Activated naive CD8-positive, alpha-beta T cell (primary cell): Measurements from ENCODE around the gene STC2.

Experiments
- H3K27ac Mint-ChIP-seq: one replicate; pipeline ENCODE4 v1.8.0; 2021; ENCODE audit warnings: mixed read lengths
- H3K27me3 Mint-ChIP-seq: one replicate; pipeline ENCODE4 v1.8.0; 2021; ENCODE audit warnings: mixed read lengths
- H3K36me3 Mint-ChIP-seq: one replicate; pipeline ENCODE4 v1.8.0; 2021; ENCODE audit warnings: mixed read lengths
- H3K4me1 Mint-ChIP-seq: one replicate; pipeline ENCODE4 v1.8.0; 2021; ENCODE audit warnings: low read depth, mixed read lengths
- H3K4me3 Mint-ChIP-seq: one replicate; pipeline ENCODE4 v1.8.0; 2021; ENCODE audit warnings: mild to moderate bottlenecking, mixed read lengths
- H3K9me3 Mint-ChIP-seq: one replicate; pipeline ENCODE4 v1.8.0; 2021; ENCODE audit warnings: low read depth, mixed read lengths

STC2 gene

DNA sequence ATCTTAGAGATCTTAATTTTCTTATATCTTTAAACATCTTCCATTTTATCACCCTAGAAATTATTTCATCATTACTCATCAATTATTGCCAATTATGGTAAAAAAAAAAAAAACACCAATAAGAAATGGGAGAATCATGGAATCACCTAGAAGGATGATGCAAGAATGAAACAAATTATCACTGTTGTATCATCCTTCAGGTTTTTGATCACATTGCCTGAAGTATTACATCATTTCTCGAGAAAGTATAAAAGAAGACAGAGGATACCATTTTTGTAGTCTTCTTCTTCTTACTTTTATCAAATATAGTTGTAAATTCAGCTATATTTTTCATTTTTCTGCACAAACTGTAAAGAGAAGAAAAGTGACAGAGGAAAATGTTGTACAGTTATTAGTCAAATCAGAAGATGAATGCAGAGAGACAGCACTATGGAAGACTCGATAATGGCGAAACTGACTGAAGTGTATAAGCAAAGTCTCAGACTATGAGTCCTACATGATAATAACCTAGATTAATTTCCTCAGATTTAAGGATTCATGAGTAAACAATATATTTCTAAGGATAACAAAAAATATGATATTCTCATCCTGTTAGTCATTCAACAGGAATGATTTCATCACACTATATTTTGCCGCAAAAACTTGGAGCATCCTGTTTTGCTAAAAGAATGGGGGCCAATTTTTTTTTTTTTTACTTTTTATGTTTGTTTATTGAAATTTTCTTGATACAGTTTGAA, 5.9 kb upstream of the STC2 start:
- Mint-ChIP-seq H3K27ac (no peak overlapping the region), H3K4me3 (no peak overlapping the region), H3K9me3 (no peaks in the 10 kb centered on the region), H3K36me3 (no peaks in the 10 kb centered on the region), H3K4me1 (peaks cover 10% of the 10 kb centered on the region), H3K27me3 (peaks cover 20% of the 10 kb centered on the region)

DNA sequence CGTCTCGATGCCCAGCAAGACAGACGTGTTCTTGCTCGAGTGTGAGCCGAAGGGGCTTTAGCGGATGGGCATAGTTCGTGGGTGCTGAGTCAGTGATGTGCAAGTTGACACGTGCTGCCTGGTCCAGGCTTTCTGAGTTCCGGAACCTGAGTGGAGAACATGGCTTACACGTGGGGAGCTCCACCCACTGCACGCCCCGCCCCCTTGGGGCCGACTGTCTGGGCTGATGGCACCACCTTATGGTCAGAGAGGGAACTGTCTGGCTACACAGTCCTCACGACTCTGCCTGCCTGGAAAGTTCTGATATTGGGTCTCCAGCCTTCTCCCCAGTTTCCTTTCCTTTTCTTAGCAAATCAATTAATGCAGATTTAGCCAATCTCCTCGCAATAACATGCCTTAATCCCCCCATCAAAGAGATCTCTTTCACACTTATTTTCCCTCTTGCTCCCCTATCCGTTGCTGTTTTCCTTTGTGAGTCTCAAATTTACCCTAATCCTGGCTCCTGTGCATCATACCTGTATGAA, 3.8 kb upstream of the STC2 start:
- peaks cover 22% of the 10 kb centered on the region for H3K4me1 Mint-ChIP-seq
- H3K27me3 Mint-ChIP-seq: peaks cover 28% of the 10 kb centered on the region
- H3K9me3 Mint-ChIP-seq: no peaks in the 10 kb centered on the region
- no peaks in the 10 kb centered on the region for H3K36me3 Mint-ChIP-seq
- H3K4me3 Mint-ChIP-seq: no peak overlapping the region
- no peak overlapping the region for H3K27ac Mint-ChIP-seq

DNA sequence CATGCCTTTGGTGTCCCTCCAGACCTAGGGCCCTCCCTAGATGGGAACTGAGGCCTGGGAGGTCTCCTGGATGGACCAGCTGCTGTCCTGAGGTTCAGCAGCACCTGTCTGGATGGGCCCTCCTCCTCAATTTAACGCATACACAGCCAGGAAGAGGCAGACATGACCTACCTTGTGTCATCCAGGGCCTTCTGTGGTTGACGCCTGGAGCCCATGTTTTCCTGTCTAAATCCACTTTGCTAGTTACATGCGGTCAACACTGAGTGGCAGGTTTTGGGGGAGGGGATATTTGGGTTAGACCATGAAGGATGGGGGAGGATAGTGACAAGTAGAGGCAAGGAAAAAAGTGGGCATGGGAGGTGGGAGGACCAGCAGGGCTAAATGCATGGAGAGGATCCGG, 3.1 kb upstream of the STC2 start:
- Mint-ChIP-seq H3K4me3 (no peak overlapping the region), H3K9me3 (no peaks in the 10 kb centered on the region), H3K27ac (no peak overlapping the region), H3K27me3 (peaks cover 33% of the 10 kb centered on the region), H3K36me3 (no peaks in the 10 kb centered on the region), H3K4me1 (peaks cover 28% of the 10 kb centered on the region)

DNA sequence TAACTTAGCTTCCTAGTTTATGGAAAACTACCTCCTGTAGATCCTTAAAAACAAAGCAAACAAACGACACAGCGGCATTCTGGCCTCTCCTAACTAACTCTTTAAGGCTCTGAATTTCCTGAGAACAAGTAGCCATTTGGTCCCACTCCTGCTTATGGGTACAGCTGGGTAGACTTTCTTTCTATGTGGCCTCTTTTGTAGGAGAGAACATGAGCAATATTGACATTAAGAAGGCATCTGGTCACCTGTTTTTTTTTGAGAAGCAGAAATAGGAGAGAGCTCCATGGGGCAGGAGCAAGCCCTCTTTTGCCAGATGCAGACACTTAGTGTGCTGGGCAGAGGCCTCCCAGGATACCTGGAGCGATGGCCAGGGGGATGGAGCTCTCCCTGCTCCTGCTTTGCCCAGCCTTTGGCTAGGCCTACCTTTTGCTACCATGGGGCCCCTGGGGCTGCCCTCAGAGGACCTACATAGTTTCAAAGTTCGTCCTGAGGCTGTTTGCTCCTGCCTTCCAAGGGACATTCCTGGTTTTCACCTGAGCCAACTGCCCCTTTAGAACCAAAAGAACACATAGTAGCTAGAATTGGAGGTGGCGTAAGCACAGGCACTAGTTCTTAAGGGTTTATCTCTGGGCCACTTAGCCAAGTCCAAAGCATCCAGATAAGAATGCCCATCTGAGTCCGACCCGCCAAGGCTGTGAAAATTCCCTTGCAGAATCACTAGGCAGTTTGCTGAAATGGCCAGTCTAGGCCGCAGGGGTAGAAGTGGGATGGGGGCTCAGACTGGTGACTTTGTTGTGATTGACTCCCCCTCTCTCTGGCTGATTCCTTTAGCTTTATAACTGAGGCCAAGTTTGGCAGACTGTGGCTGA, 2.4 kb upstream of the STC2 start:
- H3K27me3 Mint-ChIP-seq: peaks cover 37% of the 10 kb centered on the region
- H3K27ac Mint-ChIP-seq: no peak overlapping the region
- H3K9me3 Mint-ChIP-seq: no peaks in the 10 kb centered on the region
- peak overlapping the region; percentile 59 for H3K4me3 Mint-ChIP-seq
- H3K36me3 Mint-ChIP-seq: no peaks in the 10 kb centered on the region
- peaks cover 30% of the 10 kb centered on the region for H3K4me1 Mint-ChIP-seq

DNA sequence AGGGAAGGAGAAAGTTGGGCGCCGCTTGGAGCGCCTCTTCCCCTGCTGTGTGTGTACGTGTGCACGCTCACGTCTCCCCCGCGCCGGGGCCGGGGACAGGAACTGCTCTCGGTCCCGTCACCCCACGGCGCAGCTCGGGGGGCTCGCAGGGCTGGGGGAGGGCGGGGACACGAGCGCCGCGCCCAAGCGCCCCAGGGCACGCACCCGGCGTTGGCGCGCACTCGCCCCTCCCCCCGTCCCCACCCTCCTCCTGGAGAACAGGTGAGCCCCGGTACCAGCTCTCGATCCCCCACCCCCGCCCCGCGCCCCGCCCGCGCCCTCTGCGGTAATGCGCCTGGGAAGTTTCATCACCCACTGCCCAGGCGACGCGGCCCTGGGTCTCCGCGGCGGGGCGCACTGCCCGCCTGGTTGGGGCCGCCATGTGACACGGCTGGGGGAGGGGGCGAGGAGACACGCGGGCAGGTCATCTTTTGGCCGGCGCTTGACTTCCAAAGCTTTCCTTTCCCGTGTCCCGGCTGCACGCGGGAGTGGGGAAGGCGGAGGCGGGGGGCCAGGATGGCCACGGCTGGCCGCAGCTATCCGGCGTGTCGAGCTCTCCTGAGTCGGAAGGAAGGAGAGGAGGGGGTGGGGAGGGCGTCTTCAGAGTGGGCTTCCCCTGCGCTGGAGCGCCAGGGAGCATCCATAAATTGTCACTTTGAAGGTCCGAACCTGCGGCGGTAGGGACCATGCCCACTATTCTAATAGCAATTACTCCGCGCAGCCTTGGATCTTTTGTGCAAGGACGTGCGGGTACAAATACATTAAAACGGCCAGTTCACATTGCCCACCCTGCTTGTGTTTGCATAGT, 1.5 kb upstream of the STC2 start:
- H3K27me3 Mint-ChIP-seq: peaks cover 45% of the 10 kb centered on the region
- no peak overlapping the region for H3K27ac Mint-ChIP-seq
- H3K9me3 Mint-ChIP-seq: no peaks in the 10 kb centered on the region
- no peaks in the 10 kb centered on the region for H3K36me3 Mint-ChIP-seq
- peaks cover 32% of the 10 kb centered on the region for H3K4me1 Mint-ChIP-seq
- peak overlapping the region; percentile 88 for H3K4me3 Mint-ChIP-seq

DNA sequence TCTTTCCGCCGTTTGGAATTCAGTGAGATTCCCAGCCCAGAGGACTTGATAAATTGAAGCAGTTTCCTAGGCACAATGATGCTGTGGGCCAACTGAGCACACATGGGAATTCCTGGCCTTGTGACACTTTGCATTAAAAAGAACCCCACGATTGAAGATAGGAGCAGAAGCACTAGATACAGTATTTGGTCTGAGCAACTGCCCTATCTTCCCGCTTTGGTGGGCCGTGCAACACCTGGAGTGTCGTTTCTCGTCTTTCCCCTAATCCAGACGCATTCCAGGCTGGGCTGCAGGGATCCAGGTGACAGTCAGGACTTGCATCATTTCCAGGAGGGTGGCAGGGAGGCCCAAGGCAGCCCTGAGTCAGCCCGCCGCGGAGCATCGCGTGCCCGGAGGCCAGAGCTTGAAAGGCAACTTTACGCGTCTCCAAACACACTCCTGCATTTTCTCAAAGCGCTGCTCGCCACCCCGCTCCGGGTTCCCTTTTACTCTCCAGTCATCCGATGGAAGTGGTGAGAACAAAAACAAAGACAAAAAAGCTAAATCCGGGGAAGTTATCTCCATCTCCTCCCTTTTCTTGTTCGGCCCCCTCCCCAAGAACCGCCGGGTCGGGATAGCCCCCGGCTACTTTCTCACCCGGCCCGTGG, 753 bp upstream of the STC2 start:
- Mint-ChIP-seq H3K36me3 (peaks cover under 1% of the 10 kb centered on the region), H3K27me3 (peaks cover 51% of the 10 kb centered on the region), H3K27ac (peak overlapping the region; percentile 28), H3K4me1 (peaks cover 40% of the 10 kb centered on the region), H3K4me3 (peak overlapping the region; percentile 88), H3K9me3 (no peaks in the 10 kb centered on the region)

DNA sequence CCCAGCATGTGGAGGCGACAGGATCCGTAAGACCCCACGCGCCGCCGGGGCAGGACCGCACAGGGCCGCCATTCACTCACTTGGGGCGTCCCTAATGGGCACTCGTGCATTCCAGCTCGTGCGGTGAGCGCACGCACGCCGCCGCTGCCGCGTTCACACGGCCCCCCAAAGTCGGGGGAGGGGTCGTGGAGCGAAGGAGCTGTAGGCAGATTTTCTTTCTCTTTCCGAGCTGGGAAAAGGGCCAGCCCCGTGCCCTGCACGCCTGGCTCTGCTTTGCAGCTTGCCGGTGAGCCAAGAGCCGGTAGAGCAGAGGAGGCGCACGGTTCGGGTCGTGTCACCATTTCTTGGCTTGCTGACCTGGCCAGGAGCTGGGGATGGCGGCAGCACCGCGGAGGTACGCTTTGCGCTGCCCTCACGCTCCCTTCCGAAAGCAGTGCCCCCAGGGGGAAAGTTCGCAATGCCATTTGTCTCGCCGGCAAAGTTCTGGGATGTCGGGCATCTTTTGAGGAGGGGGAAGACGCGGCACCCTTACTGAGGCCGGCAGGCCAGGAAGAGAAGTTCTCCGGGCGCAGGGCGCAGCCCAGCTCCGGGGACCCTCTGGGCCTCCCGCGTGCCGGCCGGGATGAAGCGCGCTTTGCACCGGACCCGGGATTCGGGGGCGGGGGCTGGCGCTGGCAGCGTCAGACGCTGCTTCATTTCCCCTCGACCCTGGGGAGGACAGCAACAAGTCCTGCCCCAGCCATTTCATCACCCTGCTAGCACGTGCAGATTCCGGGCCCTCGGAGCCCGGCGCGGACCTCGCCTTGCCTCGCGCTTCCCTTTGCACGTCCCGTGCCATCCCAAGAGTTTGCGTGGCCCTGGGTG, 898 bp downstream of the STC2 start:
- H3K36me3 Mint-ChIP-seq: peaks cover 4% of the 10 kb centered on the region
- peaks cover 42% of the 10 kb centered on the region for H3K4me1 Mint-ChIP-seq
- H3K9me3 Mint-ChIP-seq: no peaks in the 10 kb centered on the region
- no peak overlapping the region for H3K27ac Mint-ChIP-seq
- H3K27me3 Mint-ChIP-seq: peaks cover 51% of the 10 kb centered on the region
- H3K4me3 Mint-ChIP-seq: peak overlapping the region; percentile 82

DNA sequence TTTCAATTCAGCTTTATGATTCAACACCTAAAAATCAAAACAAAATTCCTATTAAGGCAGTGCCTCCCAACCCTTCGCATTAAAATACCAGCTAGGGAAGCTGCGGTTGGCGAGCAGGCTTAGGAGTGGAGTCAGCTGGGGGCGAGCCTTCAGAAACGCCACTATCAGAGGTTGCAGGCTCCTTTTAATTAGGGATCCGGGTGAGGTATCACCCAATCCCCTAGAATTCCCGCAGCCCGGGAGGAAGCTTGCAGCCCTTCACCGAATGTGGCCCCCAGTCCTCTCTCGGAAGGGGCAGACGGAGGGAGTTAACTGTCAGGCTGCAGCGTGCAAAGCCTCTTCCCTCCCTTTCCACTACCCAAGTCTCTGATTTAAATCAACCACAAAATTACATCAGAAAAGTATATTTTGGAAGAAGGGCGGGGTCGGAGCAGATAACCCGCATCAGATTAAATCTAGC, 1.7 kb downstream of the STC2 start:
- Mint-ChIP-seq H3K36me3 (peaks cover 4% of the 10 kb centered on the region), H3K27ac (peak overlapping the region; percentile 34), H3K4me1 (peaks cover 40% of the 10 kb centered on the region), H3K27me3 (peaks cover 46% of the 10 kb centered on the region), H3K4me3 (peak overlapping the region; percentile 82), H3K9me3 (no peaks in the 10 kb centered on the region)

DNA sequence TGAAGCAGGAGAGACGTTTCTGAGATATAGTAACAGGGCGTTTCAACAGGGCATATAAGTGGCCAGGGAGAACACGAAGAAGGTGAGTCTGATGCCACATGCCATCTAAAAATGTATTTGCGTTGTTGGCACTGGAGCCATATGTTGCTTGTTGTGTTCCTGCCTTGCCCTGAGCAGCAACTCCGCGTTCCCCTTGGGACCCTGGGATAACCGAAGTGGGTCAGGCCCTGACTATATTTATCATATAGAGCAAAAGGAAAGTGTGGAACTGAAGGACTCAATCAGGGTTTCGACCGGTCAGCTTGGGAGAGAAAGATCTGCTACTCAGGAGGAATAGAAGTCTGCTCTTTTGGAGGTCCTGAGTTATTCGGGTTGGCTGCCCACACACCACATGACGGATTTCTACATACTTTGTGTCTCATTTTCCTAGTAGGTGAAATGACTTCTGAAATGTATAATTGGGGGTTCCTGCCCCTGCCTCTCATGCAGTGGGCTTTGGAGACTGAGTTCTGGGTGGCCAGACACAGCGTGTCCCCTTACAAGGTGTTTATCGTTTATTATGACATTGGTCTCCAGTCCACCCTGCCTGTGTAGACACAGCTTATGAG, 3.0 kb downstream of the STC2 start:
- peaks cover 42% of the 10 kb centered on the region for H3K27me3 Mint-ChIP-seq

DNA sequence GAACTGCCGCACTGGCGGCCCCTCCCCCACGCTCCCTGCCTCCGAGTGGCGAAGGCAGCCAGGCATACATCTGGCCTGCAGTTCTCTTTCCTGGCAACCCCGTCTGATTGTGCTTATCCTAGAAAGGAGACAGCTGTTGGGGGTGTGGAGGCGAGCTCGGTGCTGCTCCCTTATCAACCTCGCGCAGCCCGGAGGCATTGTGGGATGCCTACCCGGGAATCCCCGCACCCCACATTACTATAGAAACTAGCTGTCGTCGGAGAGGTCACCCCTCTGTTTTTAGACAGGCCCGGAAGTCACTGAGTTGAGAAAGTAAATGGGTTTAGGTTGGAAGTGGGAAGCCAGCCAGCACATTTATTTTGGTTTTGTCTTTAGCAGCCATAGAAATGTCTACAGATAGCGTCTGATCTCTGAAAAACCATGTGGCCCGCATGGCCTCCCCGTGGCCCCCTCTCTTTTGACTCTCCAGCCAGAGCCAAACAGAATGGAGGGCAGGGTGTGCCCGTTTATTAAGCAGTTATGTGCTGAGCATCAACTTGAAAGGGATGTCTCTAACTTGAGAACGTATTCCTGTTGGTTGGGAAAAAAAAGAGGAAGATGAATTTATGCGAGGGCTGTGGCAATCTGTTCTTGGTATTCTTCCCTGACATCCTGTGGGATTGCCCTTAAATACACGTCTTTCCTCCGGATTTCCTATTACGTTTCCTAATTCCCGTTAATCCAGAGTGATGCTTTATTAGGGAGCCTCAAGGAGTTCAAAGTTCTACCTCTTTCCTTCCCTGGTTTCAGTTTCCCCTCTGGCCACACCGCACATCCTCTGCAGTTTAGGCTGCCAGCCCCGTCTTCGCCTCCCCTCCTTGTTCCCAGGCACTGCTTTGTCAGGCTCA, 3.9 kb downstream of the STC2 start:
- peaks cover 46% of the 10 kb centered on the region for H3K27me3 Mint-ChIP-seq
- no peak overlapping the region for H3K27ac Mint-ChIP-seq
- no peaks in the 10 kb centered on the region for H3K9me3 Mint-ChIP-seq
- peaks cover 35% of the 10 kb centered on the region for H3K4me1 Mint-ChIP-seq
- peak overlapping the region; percentile 35 for H3K4me3 Mint-ChIP-seq
- peaks cover 4% of the 10 kb centered on the region for H3K36me3 Mint-ChIP-seq

More for the DNA sequence above, 3.0 kb downstream of the STC2 start:
- Mint-ChIP-seq H3K9me3 (no peaks in the 10 kb centered on the region), H3K4me1 (peaks cover 36% of the 10 kb centered on the region), H3K4me3 (no peak overlapping the region), H3K27ac (no peak overlapping the region), H3K36me3 (peaks cover 4% of the 10 kb centered on the region)

DNA sequence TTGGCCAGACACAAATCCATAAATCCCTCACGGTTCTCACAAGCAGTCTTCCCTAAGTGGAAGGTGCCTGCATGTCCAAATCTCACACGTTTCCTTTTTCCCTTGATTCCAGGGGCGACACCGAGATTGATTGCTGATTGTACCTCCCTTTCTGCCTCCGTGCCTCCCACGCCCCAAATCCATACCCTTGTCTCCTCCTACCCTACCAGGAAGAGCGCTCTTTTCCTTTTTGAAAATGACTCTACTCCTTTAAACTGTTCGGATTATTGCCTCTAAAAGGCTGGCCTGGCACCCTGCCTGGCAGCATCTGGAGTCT, 4.5 kb downstream of the STC2 start:
- Mint-ChIP-seq H3K27me3 (peaks cover 42% of the 10 kb centered on the region), H3K36me3 (peaks cover 4% of the 10 kb centered on the region), H3K4me1 (peaks cover 29% of the 10 kb centered on the region), H3K27ac (no peak overlapping the region), H3K4me3 (peak overlapping the region; percentile 35), H3K9me3 (no peaks in the 10 kb centered on the region)

DNA sequence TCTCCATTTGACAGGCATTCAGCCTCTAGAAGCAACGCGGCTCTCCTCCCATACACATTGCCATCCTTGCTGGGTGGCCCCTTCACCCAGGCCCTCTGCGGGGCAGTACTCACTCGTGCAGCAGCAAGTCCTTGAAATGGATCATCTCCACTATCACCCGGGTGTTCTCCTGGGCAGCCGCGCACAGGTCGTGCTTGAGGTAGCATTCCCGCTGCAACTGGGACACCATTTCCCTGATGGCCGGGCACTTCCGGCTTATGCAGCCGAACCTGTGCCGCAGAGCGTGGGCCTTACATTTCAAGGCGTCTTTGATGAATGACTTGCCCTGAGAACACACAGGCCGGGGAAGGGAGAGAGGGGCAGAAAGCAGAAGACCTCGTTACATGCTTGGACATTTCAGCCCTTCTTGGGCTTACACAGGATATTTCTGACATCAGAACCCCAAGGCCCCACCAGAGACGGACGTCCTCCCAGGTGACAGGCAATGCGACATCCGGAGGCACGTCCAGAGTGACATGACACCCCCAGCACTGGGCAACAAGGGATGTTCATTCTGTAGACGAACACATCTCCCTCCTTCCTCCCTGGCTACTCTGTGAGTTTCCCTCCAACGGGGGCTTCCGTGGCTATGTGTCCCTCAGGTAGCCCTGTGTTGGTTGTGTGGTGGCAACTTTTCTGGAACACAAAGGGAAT, 5.0 kb downstream of the STC2 start:
- Mint-ChIP-seq H3K4me1 (peaks cover 24% of the 10 kb centered on the region), H3K9me3 (no peaks in the 10 kb centered on the region), H3K36me3 (peaks cover 4% of the 10 kb centered on the region), H3K27me3 (peaks cover 38% of the 10 kb centered on the region), H3K4me3 (no peak overlapping the region), H3K27ac (no peak overlapping the region)
